ENCODE results near the gene CFAP97D2.
"Not testable (repeated sequence)": the region's sequence is repeated elsewhere in the genome, so short reads cannot be mapped to it uniquely, and the experiment has no call there.

The CFAP97D2 gene

GRCh38 chr13:114143806-114144605, 35.1 kb upstream of the CFAP97D2 start:
- DNase-seq: no peak

- no peak for DNase-seq
Observed at GRCh38 chr13:114144606-114145244, 34.3 kb upstream of the CFAP97D2 start.

GRCh38 chr13:114145256-114145655, 33.8 kb upstream of the CFAP97D2 start:
- DNase-seq: no peak

DNA sequence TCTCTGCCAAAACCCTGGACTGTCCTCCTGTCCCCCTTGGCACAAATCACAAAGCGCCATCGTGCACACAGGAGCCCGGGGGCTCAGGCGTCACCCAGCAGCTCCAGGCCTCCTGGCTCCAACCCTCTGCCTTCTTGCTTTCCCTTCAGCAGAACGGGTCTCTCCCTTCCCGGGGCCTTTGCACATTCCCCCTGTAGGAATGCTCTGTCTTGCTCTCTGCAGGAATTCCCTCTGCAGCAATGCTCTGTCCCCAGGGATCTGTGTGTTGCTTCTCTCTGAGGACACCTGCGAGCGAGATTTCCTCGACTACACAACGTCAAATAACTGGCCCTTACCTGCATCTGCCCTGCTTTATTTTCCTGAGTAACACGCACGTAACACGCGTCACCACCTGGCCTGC, 33.3 kb upstream of the CFAP97D2 start:
- no peak for DNase-seq

DNA sequence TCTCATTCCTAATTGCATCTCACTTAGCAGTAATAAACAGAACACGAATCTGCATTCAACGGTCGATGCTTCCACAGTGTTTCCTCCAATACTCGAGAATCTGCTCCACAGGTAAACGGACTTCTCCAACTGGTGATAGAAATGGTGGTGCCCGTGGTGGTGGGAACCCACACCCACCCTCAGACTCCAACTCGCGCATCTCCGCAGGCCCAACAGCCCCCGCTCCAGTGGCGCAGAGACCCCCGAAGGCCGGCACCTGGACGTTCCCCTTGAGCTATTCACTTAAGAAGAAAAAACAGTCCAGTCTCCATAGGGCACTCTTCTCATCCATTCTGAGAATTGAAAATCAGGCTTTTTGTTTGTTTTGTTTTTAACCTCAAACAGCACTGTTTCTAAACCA, 32.9 kb upstream of the CFAP97D2 start:
- no peak for DNase-seq

- no peak for DNase-seq
Observed at GRCh38 chr13:114146629-114147028, 32.4 kb upstream of the CFAP97D2 start.

GRCh38 chr13:114147803-114148520, 31.1 kb upstream of the CFAP97D2 start:
- DNase-seq: no peak

- no peak for DNase-seq
Observed at GRCh38 chr13:114148521-114148855, 30.6 kb upstream of the CFAP97D2 start.

DNA sequence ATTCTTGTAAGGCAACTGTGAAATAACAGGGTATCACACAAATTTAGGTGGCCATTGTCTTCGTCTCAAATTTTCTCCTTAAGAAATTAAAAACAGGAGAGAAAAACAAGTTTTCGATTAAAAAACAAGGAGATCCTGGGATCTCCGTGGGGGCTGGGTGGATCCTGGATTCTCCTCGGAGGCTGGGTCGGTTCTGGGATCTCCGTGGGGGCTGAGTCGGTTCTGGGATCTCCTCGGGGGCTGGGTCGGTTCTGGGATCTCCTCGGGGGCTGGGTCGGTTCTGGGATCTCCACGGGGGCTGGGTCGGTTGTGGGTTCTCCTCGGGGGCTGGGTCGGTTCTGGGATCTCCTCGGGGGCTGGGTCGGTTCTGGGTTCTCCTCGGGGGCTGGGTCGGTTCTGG, 30.2 kb upstream of the CFAP97D2 start:
- DNase-seq: not testable (repeated sequence)

- no peak for DNase-seq
Observed at GRCh38 chr13:114149774-114150740, 29.0 kb upstream of the CFAP97D2 start.

DNA sequence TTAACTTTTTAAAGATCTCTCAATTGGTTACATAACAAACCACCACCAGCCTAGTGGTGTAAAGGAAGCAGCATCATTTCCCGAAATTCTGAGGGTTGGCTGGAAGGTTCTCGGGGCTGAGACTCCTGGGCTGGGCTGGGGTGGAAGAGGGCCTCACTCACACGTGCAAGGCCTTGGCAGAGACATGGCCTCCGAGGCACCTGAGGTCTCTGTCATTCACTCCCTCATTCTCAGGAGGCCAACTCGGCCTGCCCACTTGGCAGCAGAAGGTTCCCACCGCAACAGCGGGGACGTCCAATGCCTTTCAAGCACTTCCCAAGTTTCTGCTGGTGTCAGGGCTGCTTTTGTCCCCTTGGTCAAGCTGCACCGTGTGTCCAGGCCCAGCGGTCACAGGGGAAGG, 28.0 kb upstream of the CFAP97D2 start:
- DNase-seq: no peak

- no peak for DNase-seq
Observed at GRCh38 chr13:114151565-114152284, 27.3 kb upstream of the CFAP97D2 start.

GRCh38 chr13:114152285-114152645, 26.8 kb upstream of the CFAP97D2 start:
- DNase-seq: no peak

DNA sequence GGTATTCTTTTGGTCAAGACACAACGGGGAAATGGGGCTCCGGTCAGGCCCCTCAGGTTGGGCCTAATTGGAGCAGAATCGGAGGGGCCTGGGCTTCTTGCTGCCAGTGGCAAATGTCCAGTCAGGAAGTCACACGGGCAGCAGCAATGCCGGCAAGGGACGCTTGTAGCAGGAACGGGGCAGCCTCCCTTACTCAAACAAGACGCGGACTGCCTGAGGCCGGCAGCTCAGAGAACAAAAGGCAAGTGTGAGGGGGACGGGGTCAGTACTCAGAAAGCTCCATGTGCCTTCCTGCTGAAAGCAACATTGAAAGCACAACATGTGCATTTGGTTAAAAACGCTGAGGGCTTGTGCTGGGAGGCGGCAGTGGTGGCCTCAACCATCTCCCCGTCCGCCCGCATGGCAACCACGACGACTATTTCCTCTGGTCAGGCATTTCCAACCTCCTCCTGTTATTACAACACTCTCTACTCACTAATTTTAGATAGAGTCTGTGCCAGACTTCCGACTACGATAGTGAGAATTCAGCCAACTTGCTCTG, 26.2 kb upstream of the CFAP97D2 start:
- DNase-seq: no peak

GRCh38 chr13:114153485-114154080, 25.5 kb upstream of the CFAP97D2 start:
- no peak for DNase-seq

- no peak for DNase-seq
Observed at GRCh38 chr13:114154476-114154875, 24.6 kb upstream of the CFAP97D2 start.

DNA sequence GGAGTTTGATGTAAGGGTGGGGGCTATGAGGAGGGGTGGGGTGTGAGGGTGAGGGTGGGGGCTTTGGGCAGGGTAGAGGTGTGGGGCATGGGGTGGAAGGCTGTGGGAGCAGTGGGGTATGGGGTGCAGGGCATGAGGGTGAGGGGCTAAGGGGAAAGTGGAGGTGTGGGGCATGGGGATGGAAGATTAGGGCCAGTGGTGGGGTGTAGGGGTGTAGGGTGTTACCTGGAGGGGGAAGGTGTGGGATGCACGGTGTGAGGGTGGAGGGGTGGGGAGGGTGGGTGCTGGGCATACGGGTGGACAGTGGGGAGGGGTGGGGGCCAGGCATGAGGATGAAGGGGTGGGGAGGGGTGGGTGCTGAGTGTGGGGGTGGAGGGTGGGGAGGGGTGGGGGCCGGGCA, 23.7 kb upstream of the CFAP97D2 start:
- no peak for DNase-seq

GRCh38 chr13:114155926-114156883, 22.9 kb upstream of the CFAP97D2 start:
- DNase-seq: no peak

GRCh38 chr13:114157869-114158495, 21.1 kb upstream of the CFAP97D2 start:
- no peak for DNase-seq

All from right kidney (tissue), 1 donor.